GM23338 (cell line): ENCODE data around the gene GRK5. TPM values are rescaled to one million over a fixed set of nuclear protein-coding genes. Genes with fewer than 3 reads are reported as not detected.
"Not testable (repeated sequence)": the region's sequence is repeated elsewhere in the genome, so short reads cannot be mapped to it uniquely, and the experiment has no call there.

ENCODE experiments used
- ATAC-seq: fragments of 200-7000 bp; cut with Tn5 transposase; 3 replicates; pipeline ENCODE4 v1.9.1; 2020
- DNase-seq: peaks from one replicate; pipeline ENCODE4 v3.0.0-alpha.2; 2015; ENCODE audit warnings: low spot score
- H2AFZ ChIP-seq: fragments of 200-600 bp; sonication (generic); 2 replicates; pipeline ENCODE4 v1.8.0; 2016; ENCODE audit warnings: antibody characterized with exemption, mild to moderate bottlenecking, moderate library complexity
- H3F3A ChIP-seq: fragments of 200-600 bp; sonication (generic); replicated peaks from 2 replicates; pipeline ENCODE4 v1.8.0; 2017; ENCODE audit warnings: antibody characterized with exemption, mixed run types, low read depth
- H3K27ac ChIP-seq: fragments of 200-600 bp; sonication (generic); 2 replicates; pipeline ENCODE4 v1.6.1; 2016; ENCODE audit warnings: low read depth
- H3K27me3 ChIP-seq: fragments of 200-600 bp; sonication (generic); 2 replicates; pipeline ENCODE4 v1.8.0; 2016; ENCODE audit warnings: mild to moderate bottlenecking, mixed run types, moderate library complexity; ENCODE audit not compliant: insufficient read depth
- H3K36me3 ChIP-seq: fragments of 200-600 bp; sonication (generic); 2 replicates; pipeline ENCODE4 v1.8.0; 2016; ENCODE audit warnings: mild to moderate bottlenecking; ENCODE audit not compliant: insufficient read depth
- H3K4me1 ChIP-seq: fragments of 200-600 bp; sonication (generic); 2 replicates; pipeline ENCODE4 v1.8.0; 2016; ENCODE audit warnings: mild to moderate bottlenecking, moderate library complexity; ENCODE audit not compliant: insufficient read depth
- H3K4me2 ChIP-seq: fragments of 200-600 bp; sonication (generic); 2 replicates; pipeline ENCODE4 v1.7.1; 2017; ENCODE audit warnings: mixed run types
- H3K4me3 ChIP-seq: fragments of 200-600 bp; sonication (generic); 2 replicates; pipeline ENCODE4 v1.6.1; 2016; ENCODE audit warnings: mixed run types
- H3K79me2 ChIP-seq: fragments of 200-600 bp; sonication (generic); replicated peaks from 2 replicates; pipeline ENCODE4 v1.8.0; 2017; ENCODE audit warnings: mild to moderate bottlenecking; ENCODE audit not compliant: insufficient read depth
- H3K9me2 ChIP-seq: fragments of 200-600 bp; sonication (generic); 2 replicates; pipeline ENCODE4 v1.8.0; 2017; ENCODE audit not compliant: insufficient read depth
- H4K20me1 ChIP-seq: fragments of 200-600 bp; sonication (generic); replicated peaks from 2 replicates; pipeline ENCODE4 v1.8.0; 2017; ENCODE audit warnings: mild to moderate bottlenecking; ENCODE audit not compliant: insufficient read depth
- H3K27ac Mint-ChIP-seq: 2 replicates; pipeline ENCODE4 v1.8.0; 2020; ENCODE audit warnings: inconsistent platforms, mild to moderate bottlenecking, moderate library complexity, mixed read lengths
- H3K27me3 Mint-ChIP-seq: 3 replicates; pipeline ENCODE4 v1.8.0; 2022; ENCODE audit warnings: low read depth, mild to moderate bottlenecking, moderate library complexity, mixed read lengths, inconsistent platforms; ENCODE audit not compliant: insufficient read depth, poor library complexity
- H3K36me3 Mint-ChIP-seq: 3 replicates; pipeline ENCODE4 v1.8.0; 2021; ENCODE audit warnings: low read depth, mild to moderate bottlenecking, inconsistent platforms, moderate library complexity, mixed read lengths
- H3K4me1 Mint-ChIP-seq: 3 replicates; pipeline ENCODE4 v1.8.0; 2020; ENCODE audit warnings: mild to moderate bottlenecking, inconsistent platforms, mixed read lengths
- H3K4me3 Mint-ChIP-seq: 3 replicates; pipeline ENCODE4 v1.8.0; 2021; ENCODE audit warnings: moderate library complexity, mild to moderate bottlenecking, inconsistent platforms, mixed read lengths
- H3K9me3 Mint-ChIP-seq: 3 replicates; pipeline ENCODE4 v1.8.0; 2020; ENCODE audit warnings: moderate library complexity, mild to moderate bottlenecking, inconsistent platforms, mixed read lengths
- CREB1 ChIP-seq: fragments of 250-450 bp; sonication (Bioruptor Pico); IDR thresholded peaks from 2 replicates; pipeline ENCODE4 v1.5.0; 2020; ENCODE audit warnings: low read depth, mild to moderate bottlenecking, moderate library complexity
- EZH2 ChIP-seq: fragments of 200-600 bp; sonication (generic); IDR thresholded peaks from one replicate; pipeline ENCODE4 v1.8.0; 2017; ENCODE audit warnings: antibody characterized with exemption, mild to moderate bottlenecking, low read depth; ENCODE audit not compliant: unreplicated experiment
- NANOG ChIP-seq: IDR thresholded peaks from 2 replicates; pipeline ENCODE4 v1.6.1; 2016; ENCODE audit warnings: antibody characterized with exemption, borderline replicate concordance
- POLR2AphosphoS5 ChIP-seq: IDR thresholded peaks from 2 replicates; pipeline ENCODE4 v1.6.1; 2016; ENCODE audit warnings: antibody characterized with exemption, low read depth
- STAT1 ChIP-seq: IDR thresholded peaks from one replicate; pipeline ENCODE4 v1.6.1; 2016; ENCODE audit warnings: antibody characterized with exemption; ENCODE audit not compliant: unreplicated experiment
- ZNF114 ChIP-seq: fragments of 250-450 bp; sonication (Bioruptor Pico); IDR thresholded peaks from 2 replicates; pipeline ENCODE4 v1.5.0; 2020; ENCODE audit warnings: mild to moderate bottlenecking, moderate library complexity
- ZNF331 ChIP-seq: fragments of 250-450 bp; sonication (Bioruptor Pico); IDR thresholded peaks from 2 replicates; pipeline ENCODE4 v1.5.0; 2020; ENCODE audit warnings: low read depth, mild to moderate bottlenecking, moderate library complexity
- polyA plus RNA-seq: library from polyadenylated mRNA; unstranded; fragments of >200 nt; fragmentation: Nextera tagmentation; extraction: Ambion mirVana; gene quantifications from 2 replicates; pipeline ENCODE4 v1.2.1, GENCODE V29; 2016
- total RNA-seq: library from RNA; depleted of rRNA; stranded (reverse); fragments of >200 nt; shearing (Covaris generic); gene quantifications from 2 replicates; pipeline ENCODE4 v1.2.3, GENCODE V29; 2014
- TF ChIP-seq, protein P1 (sequence below), 2 experiments: fragments of 200-600 bp in 1 of 2; sonication (generic) in 1 of 2; conservative IDR thresholded peaks; 2 replicates each; pipeline versions ENCODE4 v1.5.1 to v1.6.1; 2016 to 2017; ENCODE audit warnings: antibody characterized with exemption in 2 of 2, low read depth in 2 of 2, mild to moderate bottlenecking in 2 of 2, moderate library complexity in 1 of 2
- TF ChIP-seq, protein P2 (sequence below): IDR thresholded peaks from 2 replicates; pipeline ENCODE4 v1.6.1; 2016; ENCODE audit warnings: antibody characterized with exemption

The GRK5 gene
- total and polyA plus RNA-seq, 2 experiments from 2014 or later, result 0.53 to 2.0 TPM

DNA sequence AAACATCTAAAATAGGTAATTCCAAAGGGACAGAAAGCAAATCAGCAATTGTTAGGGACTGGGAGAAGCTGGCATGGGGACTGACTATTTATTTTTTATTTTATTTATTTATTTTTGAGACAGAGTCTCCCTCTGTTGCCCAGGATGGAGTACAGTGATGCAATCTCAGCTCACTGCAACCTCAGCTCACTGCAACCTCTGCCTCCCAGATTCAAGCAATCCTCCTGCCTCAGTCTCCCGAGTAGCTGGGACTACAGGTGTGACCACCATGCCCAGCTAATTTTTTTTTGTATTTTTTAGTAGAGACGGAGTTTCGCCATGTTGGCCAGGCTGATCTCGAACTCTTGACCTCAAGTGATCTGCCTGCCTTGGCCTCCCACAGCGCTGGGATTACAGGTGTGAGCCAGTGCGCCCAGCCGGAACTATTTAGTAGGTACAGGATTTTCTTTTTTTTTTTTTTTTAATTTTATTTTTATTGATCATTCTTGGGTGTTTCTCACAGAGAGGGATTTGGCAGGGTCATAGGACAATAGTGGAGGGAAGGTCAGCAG, 26.4 kb upstream of the GRK5 start:
- H2AFZ ChIP-seq, ATAC-seq, H3K4me1 Mint-ChIP-seq, H3K27me3 ChIP-seq, H3K4me3 ChIP-seq, H3F3A ChIP-seq, H4K20me1 ChIP-seq, H3K4me1 ChIP-seq, H3K27ac ChIP-seq, H3K4me3 Mint-ChIP-seq, H3K9me2 ChIP-seq, H3K4me2 ChIP-seq, DNase-seq, H3K27ac Mint-ChIP-seq: not testable (repeated sequence)
- H3K27me3 Mint-ChIP-seq, result peaks cover 14% of the 10 kb centered on the region
- H3K36me3 Mint-ChIP-seq, result peaks cover 25% of the 10 kb centered on the region; the same call in 2 of the 3 replicates
- peaks cover 12% of the 10 kb centered on the region for H3K36me3 ChIP-seq
- peaks cover 19% of the 10 kb centered on the region for H3K9me3 Mint-ChIP-seq
- peaks cover 25% of the 10 kb centered on the region for H3K79me2 ChIP-seq

DNA sequence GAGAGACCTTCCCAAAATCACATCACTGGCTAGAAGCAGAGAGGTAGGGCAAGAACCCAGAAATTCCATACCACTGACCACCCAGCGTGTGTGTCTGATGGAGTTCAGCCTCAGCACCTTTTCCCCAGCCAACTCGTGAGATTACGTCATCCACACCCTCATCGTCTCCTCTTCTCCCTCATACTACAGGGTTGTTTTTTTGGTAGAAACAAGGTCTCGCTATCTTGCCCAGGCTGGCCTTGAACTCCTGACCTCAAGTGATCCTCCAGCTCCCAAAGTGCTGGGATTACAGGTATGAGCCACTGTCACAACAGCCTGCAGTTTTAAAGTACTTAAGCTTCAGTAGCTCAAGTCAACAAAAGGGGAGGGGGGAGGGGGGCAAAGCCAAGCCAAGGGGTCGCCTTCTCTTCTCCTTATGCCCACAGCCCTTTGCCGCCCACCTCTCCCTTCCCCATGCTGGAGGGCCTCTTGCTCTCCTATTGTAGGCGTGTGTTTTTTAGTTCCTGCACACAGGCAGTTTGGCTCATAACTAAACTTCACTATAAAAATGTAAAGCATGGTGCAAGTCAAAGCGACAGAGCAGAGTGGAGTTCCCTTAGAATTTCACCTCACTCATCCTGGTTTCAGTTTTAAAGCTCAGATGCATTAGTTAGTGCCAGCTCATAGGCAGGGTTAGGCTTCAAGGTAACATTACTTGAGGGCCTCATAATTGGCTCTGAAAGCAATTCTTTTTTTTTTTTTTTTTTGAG, 23.5 kb upstream of the GRK5 start:
- Histone ChIP-seq H3K4me1 (no peaks in the 10 kb centered on the region), H3K27me3 (no peaks in the 10 kb centered on the region), H3K36me3 (no peaks in the 10 kb centered on the region), H4K20me1 (no peaks in the 10 kb centered on the region), H3K79me2 (no peaks in the 10 kb centered on the region), H2AFZ (no peak overlapping the region), H3K9me2 (no peaks in the 10 kb centered on the region), H3K27ac (no peak overlapping the region), H3F3A (no peaks in the 10 kb centered on the region), H3K4me2 (no peak overlapping the region), H3K4me3 (no peak overlapping the region)
- H3K4me3 Mint-ChIP-seq, result no peak overlapping the region
- TF ChIP-seq, protein P1, sequence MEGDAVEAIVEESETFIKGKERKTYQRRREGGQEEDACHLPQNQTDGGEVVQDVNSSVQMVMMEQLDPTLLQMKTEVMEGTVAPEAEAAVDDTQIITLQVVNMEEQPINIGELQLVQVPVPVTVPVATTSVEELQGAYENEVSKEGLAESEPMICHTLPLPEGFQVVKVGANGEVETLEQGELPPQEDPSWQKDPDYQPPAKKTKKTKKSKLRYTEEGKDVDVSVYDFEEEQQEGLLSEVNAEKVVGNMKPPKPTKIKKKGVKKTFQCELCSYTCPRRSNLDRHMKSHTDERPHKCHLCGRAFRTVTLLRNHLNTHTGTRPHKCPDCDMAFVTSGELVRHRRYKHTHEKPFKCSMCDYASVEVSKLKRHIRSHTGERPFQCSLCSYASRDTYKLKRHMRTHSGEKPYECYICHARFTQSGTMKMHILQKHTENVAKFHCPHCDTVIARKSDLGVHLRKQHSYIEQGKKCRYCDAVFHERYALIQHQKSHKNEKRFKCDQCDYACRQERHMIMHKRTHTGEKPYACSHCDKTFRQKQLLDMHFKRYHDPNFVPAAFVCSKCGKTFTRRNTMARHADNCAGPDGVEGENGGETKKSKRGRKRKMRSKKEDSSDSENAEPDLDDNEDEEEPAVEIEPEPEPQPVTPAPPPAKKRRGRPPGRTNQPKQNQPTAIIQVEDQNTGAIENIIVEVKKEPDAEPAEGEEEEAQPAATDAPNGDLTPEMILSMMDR (conservative IDR thresholded peaks at IDR 0.05; ENCODE audit: low read depth in 2 of 2), result no peak
- TF ChIP-seq POLR2AphosphoS5, result no peak
- no peak for TF ChIP-seq STAT1
- no peak for TF ChIP-seq CREB1 (CRISPR knock-in tag)
- no peak for TF ChIP-seq EZH2
- TF ChIP-seq, protein P2, sequence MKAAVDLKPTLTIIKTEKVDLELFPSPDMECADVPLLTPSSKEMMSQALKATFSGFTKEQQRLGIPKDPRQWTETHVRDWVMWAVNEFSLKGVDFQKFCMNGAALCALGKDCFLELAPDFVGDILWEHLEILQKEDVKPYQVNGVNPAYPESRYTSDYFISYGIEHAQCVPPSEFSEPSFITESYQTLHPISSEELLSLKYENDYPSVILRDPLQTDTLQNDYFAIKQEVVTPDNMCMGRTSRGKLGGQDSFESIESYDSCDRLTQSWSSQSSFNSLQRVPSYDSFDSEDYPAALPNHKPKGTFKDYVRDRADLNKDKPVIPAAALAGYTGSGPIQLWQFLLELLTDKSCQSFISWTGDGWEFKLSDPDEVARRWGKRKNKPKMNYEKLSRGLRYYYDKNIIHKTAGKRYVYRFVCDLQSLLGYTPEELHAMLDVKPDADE, result no peak
- no peak for TF ChIP-seq NANOG
- no peak for TF ChIP-seq ZNF114 (CRISPR knock-in tag)
- no peak for TF ChIP-seq ZNF331
- H3K36me3 Mint-ChIP-seq, result peaks cover 12% of the 10 kb centered on the region; the same call in 2 of the 3 replicates
- peaks cover 19% of the 10 kb centered on the region for H3K9me3 Mint-ChIP-seq
- peaks cover 3% of the 10 kb centered on the region for H3K27me3 Mint-ChIP-seq
- H3K27ac Mint-ChIP-seq, result no peak overlapping the region
- no peak for DNase-seq
- no peak for ATAC-seq
- H3K4me1 Mint-ChIP-seq, result no peaks in the 10 kb centered on the region
